Right lobe of liver (tissue), 4 donors: ENCODE results near the gene SLC49A3.

ENCODE experiments used
- CTCF ChIP-seq, 4 donors: fragments of 200-600 bp in 3 of 4; fragments of 450-650 bp in 1 of 4; IDR thresholded peaks; one replicate each; pipeline versions ENCODE4 v1.5.1 to v1.8.0; 2016 to 2022; ENCODE audit warnings: antibody characterized with exemption in 4 of 4, mild to moderate bottlenecking in 2 of 4
- POLR2A ChIP-seq: fragments of 450-650 bp; IDR thresholded peaks from one replicate; pipeline ENCODE4 v1.6.1; 2017; ENCODE audit warnings: antibody characterized with exemption, mild to moderate bottlenecking
- donor health status: DM: no; HTN: no; CAD: no.
- donor health status: DM: no; HTN: no; CAD: no.
- donor health status: DM: no; HTN: yes; CAD: no.

- TF ChIP-seq POLR2A (no peak), CTCF (IDR thresholded peaks at IDR 0.05) (no peak)
Observed at GRCh38 chr4:688854-689681, at the start of gene SLC49A3.
